ENCODE measurements around the gene ZBTB7A. TPM values are rescaled to one million over a fixed set of nuclear protein-coding genes. Genes with fewer than 3 reads are reported as not detected.

ZBTB7A gene
- total RNA-seq, 1 experiment from 2014 or later, result 25.9 TPM

- ChIA-PET CTCF (no interaction called here), POLR2A (ENCODE audit: low non-redundant PET) (no interaction called here)
- intact Hi-C loops (cut with micrococcal nuclease; ENCODE audit: unreplicated experiment), result no loop called here
- no peaks in the 10 kb centered on the region for H3K4me1 ChIP-seq (ENCODE audit: insufficient read depth, low read length, poor library complexity, severe bottlenecking)
- no peak overlapping the region for H3K4me3 ChIP-seq (ENCODE audit: low read depth, low read length, poor library complexity, severe bottlenecking)
- peaks cover 31% of the 10 kb centered on the region for H3K36me3 ChIP-seq (ENCODE audit: insufficient read depth, low read length, poor library complexity, severe bottlenecking)
- DNase-seq (ENCODE audit: low spot score), result no peak
- TF ChIP-seq EZH2 (IDR thresholded peaks at IDR 0.05; ENCODE audit: borderline replicate concordance, low read depth, low read length, poor library complexity, severe bottlenecking), result no peak
- H3K27me3 ChIP-seq (replicated peaks; ENCODE audit: insufficient read depth, low read depth, low read length, poor library complexity), result no peaks in the 10 kb centered on the region
- BruUV-seq (replicated peaks), result no TSS peak
- H3K27ac ChIP-seq (ENCODE audit: low read depth, low read length, poor library complexity, severe bottlenecking), result no peak overlapping the region
- H3K9me3 ChIP-seq (ENCODE audit: low read depth, low read length, poor library complexity, severe bottlenecking), result no peaks in the 10 kb centered on the region
These were observed 11.5 kb downstream of the ZBTB7A start for GRCh38 chr19:4055209-4055552.

DNA sequence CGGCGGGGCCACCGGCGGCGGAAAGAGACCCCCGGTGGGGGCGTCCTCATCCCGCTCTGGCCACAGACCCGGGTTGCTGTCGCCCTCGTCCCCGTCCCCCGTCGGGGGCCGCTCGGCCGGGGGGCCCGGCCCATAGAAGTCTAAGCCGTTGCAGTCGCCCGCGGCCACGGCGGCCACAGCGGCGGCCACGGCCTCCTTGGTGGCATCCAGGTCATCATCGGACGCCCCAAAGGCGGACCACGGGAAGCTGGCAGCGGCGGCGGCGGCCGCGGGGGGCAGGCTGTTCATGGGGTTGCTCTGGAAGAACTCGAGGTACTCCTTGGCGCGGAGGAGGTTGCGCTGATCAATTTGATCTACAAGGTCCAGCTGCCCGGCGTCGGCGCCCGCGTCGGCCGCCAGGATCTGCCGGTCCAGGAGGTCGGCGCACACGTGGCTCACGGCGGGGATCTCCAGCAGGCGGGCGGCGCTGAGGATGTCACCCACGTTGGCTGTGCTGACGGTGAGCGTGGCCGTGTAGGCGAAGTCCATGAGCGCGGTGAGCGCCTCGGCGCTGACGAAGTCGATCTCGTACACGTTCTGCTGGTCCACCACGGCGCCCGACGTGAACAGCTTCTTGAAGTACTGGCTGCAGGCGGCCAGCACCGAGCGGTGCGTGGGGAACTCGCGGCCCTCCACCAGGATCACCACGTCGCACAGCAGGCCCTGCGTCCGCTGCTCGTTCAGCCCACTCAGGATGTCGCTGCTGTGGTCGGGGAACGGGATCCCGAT lies 12.1 kb downstream of the ZBTB7A start:
- Histone ChIP-seq H3K4me1 (ENCODE audit: insufficient read depth, low read length, poor library complexity, severe bottlenecking) (no peaks in the 10 kb centered on the region), H3K4me3 (ENCODE audit: low read depth, low read length, poor library complexity, severe bottlenecking) (no peak overlapping the region), H3K9me3 (ENCODE audit: low read depth, low read length, poor library complexity, severe bottlenecking) (no peaks in the 10 kb centered on the region), H3K27ac (ENCODE audit: low read depth, low read length, poor library complexity, severe bottlenecking) (no peak overlapping the region), H3K36me3 (ENCODE audit: insufficient read depth, low read length, poor library complexity, severe bottlenecking) (peaks cover 33% of the 10 kb centered on the region), H3K27me3 (replicated peaks; ENCODE audit: insufficient read depth, low read depth, low read length, poor library complexity) (no peaks in the 10 kb centered on the region)
- TF ChIP-seq EZH2 (IDR thresholded peaks at IDR 0.05; ENCODE audit: borderline replicate concordance, low read depth, low read length, poor library complexity, severe bottlenecking) (no peak), CTCF (conservative IDR thresholded peaks at IDR 0.05; ENCODE audit: low read depth, low read length) (no peak)
- CTCF ChIA-PET, result no interaction called here
- POLR2A ChIA-PET (ENCODE audit: low non-redundant PET), result no interaction called here
- intact Hi-C loops (cut with micrococcal nuclease; ENCODE audit: unreplicated experiment), result no loop called here
- BruUV-seq (replicated peaks), result no TSS peak
- no peak for DNase-seq (ENCODE audit: low spot score)

- TF ChIP-seq EZH2 (IDR thresholded peaks at IDR 0.05; ENCODE audit: borderline replicate concordance, low read depth, low read length, poor library complexity, severe bottlenecking) (no peak), CTCF (conservative IDR thresholded peaks at IDR 0.05; ENCODE audit: low read depth, low read length) (no peak)
- no peaks in the 10 kb centered on the region for H3K4me1 ChIP-seq (ENCODE audit: insufficient read depth, low read length, poor library complexity, severe bottlenecking)
- intact Hi-C loops (cut with micrococcal nuclease; ENCODE audit: unreplicated experiment), result no loop called here
These were observed 13.0 kb downstream of the ZBTB7A start for GRCh38 chr19:4053423-4054324.

More at GRCh38 chr19:4053423-4054324, 13.0 kb downstream of the ZBTB7A start:
- BruUV-seq (replicated peaks), result no TSS peak
- H3K9me3 ChIP-seq (ENCODE audit: low read depth, low read length, poor library complexity, severe bottlenecking), result no peaks in the 10 kb centered on the region
- peaks cover 37% of the 10 kb centered on the region for H3K36me3 ChIP-seq (ENCODE audit: insufficient read depth, low read length, poor library complexity, severe bottlenecking)
- CTCF ChIA-PET, result no interaction called here
- no peak overlapping the region for H3K27ac ChIP-seq (ENCODE audit: low read depth, low read length, poor library complexity, severe bottlenecking)
- POLR2A ChIA-PET (ENCODE audit: low non-redundant PET), result no interaction called here
- no peaks in the 10 kb centered on the region for H3K27me3 ChIP-seq (replicated peaks; ENCODE audit: insufficient read depth, low read depth, low read length, poor library complexity)
- no peak for DNase-seq (ENCODE audit: low spot score)
- no peak overlapping the region for H3K4me3 ChIP-seq (ENCODE audit: low read depth, low read length, poor library complexity, severe bottlenecking)

All from A673 (cell line).